GM18498 (cell line): ENCODE results near the gene TBCD.

Experiments used
- ATAC-seq: cut with Tn5 transposase; IDR thresholded peaks from one replicate; pipeline ENCODE4 v1.9.1; 2021; ENCODE audit warnings: mild to moderate bottlenecking, moderate library complexity; ENCODE audit not compliant: unreplicated experiment

The TBCD gene

GRCh38 chr17:82882715-82883418, 131.0 kb downstream of the TBCD start:
- ATAC-seq: no peak

GRCh38 chr17:82883419-82884031, 131.7 kb downstream of the TBCD start:
- ATAC-seq: no peak

- no peak for ATAC-seq
Measured at GRCh38 chr17:82884341-82884969, 132.6 kb downstream of the TBCD start.

GRCh38 chr17:82884970-82885353, 133.1 kb downstream of the TBCD start:
- no peak for ATAC-seq

- no peak for ATAC-seq
Measured at GRCh38 chr17:82887255-82888164, 135.6 kb downstream of the TBCD start.

GRCh38 chr17:82888583-82889495, 137.0 kb downstream of the TBCD start:
- no peak for ATAC-seq

- ATAC-seq: no peak
Measured at GRCh38 chr17:82889496-82890338, 137.9 kb downstream of the TBCD start.

GRCh38 chr17:82890339-82890730, 138.5 kb downstream of the TBCD start:
- ATAC-seq: no peak

GRCh38 chr17:82890926-82891678, 139.2 kb downstream of the TBCD start:
- no peak for ATAC-seq

- ATAC-seq: no peak
Measured at GRCh38 chr17:82891911-82892310, 140.0 kb downstream of the TBCD start.

GRCh38 chr17:82892899-82893565, 141.2 kb downstream of the TBCD start:
- ATAC-seq: no peak

- ATAC-seq: no peak
Measured at GRCh38 chr17:82893779-82894178, 141.9 kb downstream of the TBCD start.

- no peak for ATAC-seq
Measured at GRCh38 chr17:82894389-82894788, 142.5 kb downstream of the TBCD start.

- no peak for ATAC-seq
Measured at GRCh38 chr17:82895087-82895486, 143.2 kb downstream of the TBCD start.

GRCh38 chr17:82896071-82897000, 144.5 kb downstream of the TBCD start:
- ATAC-seq: no peak

- no peak for ATAC-seq
Measured at GRCh38 chr17:82897514-82898249, 145.8 kb downstream of the TBCD start.
